GM18499 (cell line): ENCODE data around the gene KCNK1.
A peak's percentile ranks its signal among the peaks of the same experiment; 100 is the strongest.

ENCODE experiments used
- ATAC-seq: cut with Tn5 transposase; IDR thresholded peaks from one replicate; pipeline ENCODE4 v1.9.1; 2021; ENCODE audit warnings: moderate number of reproducible peaks; ENCODE audit not compliant: insufficient read depth, unreplicated experiment

KCNK1 gene

GRCh38 chr1:233613252-233614172 lies at the start of gene KCNK1:
KCNK1 (plus strand) TSS chr1:233614106; CDS start chr1:233614172, 66 bp downstream.
- no peak for ATAC-seq

- ATAC-seq: no peak
Observed at GRCh38 chr1:233565313-233565712, 48.6 kb upstream of the KCNK1 start.

- ATAC-seq: no peak
Observed at GRCh38 chr1:233566886-233567285, 47.0 kb upstream of the KCNK1 start.

GRCh38 chr1:233569636-233570035 lies 44.3 kb upstream of the KCNK1 start:
- ATAC-seq: no peak

GRCh38 chr1:233570216-233570615 lies 43.7 kb upstream of the KCNK1 start:
- ATAC-seq: no peak

- ATAC-seq: no peak
Observed at GRCh38 chr1:233570706-233571105, 43.2 kb upstream of the KCNK1 start.

GRCh38 chr1:233572896-233573295 lies 41.0 kb upstream of the KCNK1 start:
- ATAC-seq: no peak

GRCh38 chr1:233575450-233575849 lies 38.5 kb upstream of the KCNK1 start:
- no peak for ATAC-seq

GRCh38 chr1:233582439-233582838 lies 31.5 kb upstream of the KCNK1 start:
- ATAC-seq: no peak

- no peak for ATAC-seq
Observed at GRCh38 chr1:233584376-233584775, 29.5 kb upstream of the KCNK1 start.

- no peak for ATAC-seq
Observed at GRCh38 chr1:233584931-233585330, 29.0 kb upstream of the KCNK1 start.

GRCh38 chr1:233586301-233586700 lies 27.6 kb upstream of the KCNK1 start:
- no peak for ATAC-seq

- ATAC-seq: no peak
Observed at GRCh38 chr1:233587196-233587595, 26.7 kb upstream of the KCNK1 start.

GRCh38 chr1:233587958-233588799 lies 25.7 kb upstream of the KCNK1 start:
- ATAC-seq: no peak

- no peak for ATAC-seq
Observed at GRCh38 chr1:233597489-233597901, 16.4 kb upstream of the KCNK1 start.

GRCh38 chr1:233598891-233599541 lies 14.9 kb upstream of the KCNK1 start:
- ATAC-seq: peak; percentile 60

- ATAC-seq: peak; percentile 10
Observed at GRCh38 chr1:233599542-233600073, 14.3 kb upstream of the KCNK1 start.

GRCh38 chr1:233600488-233600887 lies 13.4 kb upstream of the KCNK1 start:
- ATAC-seq: no peak

GRCh38 chr1:233603478-233603877 lies 10.4 kb upstream of the KCNK1 start:
- no peak for ATAC-seq

- ATAC-seq: no peak
Observed at GRCh38 chr1:233605205-233605604, 8.7 kb upstream of the KCNK1 start.
